SU-DHL-6 (cell line): ENCODE results near the gene PLA2G6.

Source experiments
- CTCF ChIP-seq: fragments of 200-600 bp; sonication (generic); IDR thresholded peaks from one replicate; pipeline ENCODE4 v1.5.1; 2017; ENCODE audit warnings: antibody characterized with exemption, mild to moderate bottlenecking, low read length, moderate library complexity; ENCODE audit not compliant: insufficient read depth, poor library complexity, severe bottlenecking
- EZH2phosphoT487 ChIP-seq: fragments of 200-600 bp; sonication (generic), shearing (Covaris generic); conservative IDR thresholded peaks from 2 replicates; pipeline ENCODE4 v1.6.1; 2018; ENCODE audit warnings: mild to moderate bottlenecking, antibody characterized with exemption, low read length, moderate library complexity, mixed read lengths

- TF ChIP-seq CTCF (no peak), EZH2phosphoT487 (no peak)
Observed at GRCh38 chr22:38144025-38144405, 37.6 kb downstream of the PLA2G6 start.
